Measurements from ENCODE around the gene C2orf81. TPM values are rescaled to one million over a fixed set of nuclear protein-coding genes. Genes with fewer than 3 reads are reported as not detected.

C2orf81 gene
- total RNA-seq, 1 experiment from 2014 or later: 4.0 TPM

DNA sequence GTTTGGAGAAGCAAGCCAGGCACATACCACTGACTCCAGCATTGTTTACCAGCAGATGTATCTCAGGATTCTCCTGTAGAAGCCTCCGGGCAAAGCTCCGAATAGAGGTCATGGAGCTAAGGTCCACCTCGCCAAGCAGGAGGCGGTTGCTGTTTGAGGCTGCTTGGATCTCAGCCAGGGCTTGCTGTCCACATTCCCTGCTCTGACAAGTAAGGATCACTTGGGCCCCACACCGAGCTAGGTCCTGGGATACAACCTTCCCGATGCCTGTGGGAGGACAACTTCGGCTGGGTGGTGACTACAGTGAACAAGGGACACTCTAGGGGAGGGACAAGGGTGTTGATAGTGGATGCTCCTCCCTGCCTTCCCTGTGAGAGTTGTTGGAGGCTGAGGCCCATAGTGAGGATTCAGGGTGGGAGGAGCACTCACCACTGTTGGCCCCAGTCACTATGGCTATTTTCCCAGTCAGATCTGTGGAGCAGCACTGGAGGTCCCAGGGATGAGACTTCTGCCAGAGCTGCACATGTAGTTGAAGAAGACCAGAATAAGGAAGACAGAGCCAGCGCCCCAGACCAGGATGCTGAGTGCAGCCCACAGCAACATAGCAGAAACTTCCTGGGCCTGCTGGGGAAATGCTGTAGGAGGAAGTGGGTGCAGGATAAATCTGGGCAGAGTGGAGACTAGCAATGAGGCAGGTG is 8.3 kb downstream of the C2orf81 start:
- no peak for TF ChIP-seq CTCF (IDR thresholded peaks at IDR 0.05; ENCODE audit: unreplicated experiment)
- no peak overlapping the region for H3K4me3 Mint-ChIP-seq (ENCODE audit: low read depth, unreplicated experiment)
- H3K36me3 Mint-ChIP-seq (ENCODE audit: insufficient read depth, unreplicated experiment): peaks cover 8% of the 10 kb centered on the region
- H3K27ac Mint-ChIP-seq (ENCODE audit: unreplicated experiment): no peak overlapping the region
- H3K4me1 Mint-ChIP-seq (ENCODE audit: low read depth, unreplicated experiment): peaks cover 17% of the 10 kb centered on the region
- peaks cover 37% of the 10 kb centered on the region for H3K27me3 Mint-ChIP-seq (ENCODE audit: unreplicated experiment)
- no peak for DNase-seq
- H3K9me3 Mint-ChIP-seq (ENCODE audit: low read depth, unreplicated experiment): peaks cover 2% of the 10 kb centered on the region
- BruUV-seq (replicated peaks): no TSS peak
- intact Hi-C loops (cut with micrococcal nuclease; ENCODE audit: unreplicated experiment): no loop called here
- CTCF ChIA-PET: no interaction called here

DNA sequence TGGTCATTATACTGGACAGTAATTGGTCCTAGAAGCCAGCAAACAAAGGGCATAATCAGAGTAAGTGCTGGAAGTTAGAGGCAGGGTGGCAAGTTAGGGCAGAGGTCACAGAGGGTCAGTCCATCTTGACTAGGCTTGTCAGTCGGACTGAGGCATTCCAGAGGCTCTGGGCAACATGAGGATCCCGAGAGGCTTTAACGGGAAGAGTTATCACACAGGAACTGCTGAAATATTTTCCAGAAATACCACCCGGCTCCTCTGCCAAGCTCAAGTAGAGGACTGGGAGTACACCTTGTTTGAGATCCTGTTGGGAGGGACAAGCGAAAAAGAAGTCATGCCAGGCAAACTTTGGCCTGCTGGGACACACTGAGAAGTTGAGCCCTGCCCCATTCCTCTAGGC is 13.7 kb downstream of the C2orf81 start:
- no peak for DNase-seq
- H3K4me3 Mint-ChIP-seq (ENCODE audit: low read depth, unreplicated experiment): no peak overlapping the region
- peaks cover 10% of the 10 kb centered on the region for H3K4me1 Mint-ChIP-seq (ENCODE audit: low read depth, unreplicated experiment)
- BruUV-seq (replicated peaks): no TSS peak
- H3K36me3 Mint-ChIP-seq (ENCODE audit: insufficient read depth, unreplicated experiment): no peaks in the 10 kb centered on the region
- H3K27me3 Mint-ChIP-seq (ENCODE audit: unreplicated experiment): peaks cover 18% of the 10 kb centered on the region
- no peak for TF ChIP-seq CTCF (IDR thresholded peaks at IDR 0.05; ENCODE audit: unreplicated experiment)
- peaks cover 3% of the 10 kb centered on the region for H3K9me3 Mint-ChIP-seq (ENCODE audit: low read depth, unreplicated experiment)
- no peak overlapping the region for H3K27ac Mint-ChIP-seq (ENCODE audit: unreplicated experiment)
- intact Hi-C loops (cut with micrococcal nuclease; ENCODE audit: unreplicated experiment): no loop called here
- CTCF ChIA-PET: no interaction called here

- intact Hi-C loops (cut with micrococcal nuclease; ENCODE audit: unreplicated experiment): no loop called here
- no peak overlapping the region for H3K27ac Mint-ChIP-seq (ENCODE audit: unreplicated experiment)
These were observed 15.4 kb downstream of the C2orf81 start for GRCh38 chr2:74406035-74406434.

DNA sequence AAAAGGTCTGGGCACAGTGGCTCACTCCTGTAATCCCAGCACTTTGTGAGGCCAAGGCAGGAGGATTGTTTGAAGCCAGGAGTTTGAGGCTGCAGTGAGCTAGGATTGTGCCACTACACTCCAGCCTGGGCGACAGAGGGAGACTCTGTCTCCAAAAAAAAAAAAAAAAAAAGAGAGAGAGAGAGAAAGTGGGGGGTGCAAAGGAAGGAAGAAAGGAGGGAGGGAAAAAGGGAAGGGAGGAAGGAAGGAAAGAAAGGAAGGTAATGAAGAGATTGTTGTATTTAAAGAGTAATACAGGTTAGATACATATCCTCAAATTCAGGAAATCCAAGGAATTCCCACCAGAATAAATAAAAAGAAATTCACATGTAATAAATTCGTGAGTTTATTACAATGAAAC is 19.5 kb downstream of the C2orf81 start:
- CTCF ChIA-PET: interaction anchor here (0.7 kb wide), 1 partner anchor 11 kb away, joined by 13 read pairs; no protein-coding TSS in a partner anchor
- intact Hi-C loops (cut with micrococcal nuclease; ENCODE audit: unreplicated experiment): no loop called here
- no peaks in the 10 kb centered on the region for H3K9me3 Mint-ChIP-seq (ENCODE audit: low read depth, unreplicated experiment)
- no peak overlapping the region for H3K4me3 Mint-ChIP-seq (ENCODE audit: low read depth, unreplicated experiment)
- peaks cover 10% of the 10 kb centered on the region for H3K4me1 Mint-ChIP-seq (ENCODE audit: low read depth, unreplicated experiment)
- H3K27me3 Mint-ChIP-seq (ENCODE audit: unreplicated experiment): no peaks in the 10 kb centered on the region
- no peak overlapping the region for H3K27ac Mint-ChIP-seq (ENCODE audit: unreplicated experiment)
- BruUV-seq (replicated peaks): no TSS peak
- H3K36me3 Mint-ChIP-seq (ENCODE audit: insufficient read depth, unreplicated experiment): no peaks in the 10 kb centered on the region
- no peak for TF ChIP-seq CTCF (IDR thresholded peaks at IDR 0.05; ENCODE audit: unreplicated experiment)
- DNase-seq: no peak

More at GRCh38 chr2:74406035-74406434, 15.4 kb downstream of the C2orf81 start:
- DNase-seq: no peak
- Mint-ChIP-seq H3K4me3 (ENCODE audit: low read depth, unreplicated experiment) (no peak overlapping the region), H3K27me3 (ENCODE audit: unreplicated experiment) (peaks cover 15% of the 10 kb centered on the region), H3K4me1 (ENCODE audit: low read depth, unreplicated experiment) (peaks cover 10% of the 10 kb centered on the region), H3K36me3 (ENCODE audit: insufficient read depth, unreplicated experiment) (no peaks in the 10 kb centered on the region), H3K9me3 (ENCODE audit: low read depth, unreplicated experiment) (peaks cover 3% of the 10 kb centered on the region)
- CTCF ChIA-PET: interaction anchor here (1.0 to 1.1 kb wide), 2 partner anchors 14 to 71 kb away, joined by 3 to 4 read pairs; no protein-coding TSS in a partner anchor
- no peak for TF ChIP-seq CTCF (IDR thresholded peaks at IDR 0.05; ENCODE audit: unreplicated experiment)
- no TSS peak for BruUV-seq (replicated peaks)
